Calu3 (cell line): Measurements from ENCODE around the gene UNC5C. TPM values are rescaled to one million over a fixed set of nuclear protein-coding genes. Genes with fewer than 3 reads are reported as not detected.

ENCODE experiments used
- BruUV-seq: library from RNA; stranded (reverse); fragments of 400-500 nt; replicated peaks from 2 replicates; lab custom pipeline; 2021; lab: Mats Ljungman, UMichigan
- CTCF ChIA-PET: fragments of 300-600 bp; sonication (Branson Sonifier 250); formaldehyde crosslinking; loops from one replicate; lab custom pipeline; 2022; ENCODE audit warnings: antibody characterized with exemption; lab: Charles Lee
- DNase-seq: peaks from one replicate; pipeline ENCODE4 v3.0.0; 2022
- H3K27ac Mint-ChIP-seq: one replicate; pipeline ENCODE4 v1.8.0; 2022; ENCODE audit warnings: mixed read lengths; ENCODE audit not compliant: unreplicated experiment
- H3K27me3 Mint-ChIP-seq: one replicate; pipeline ENCODE4 v1.8.0; 2022; ENCODE audit warnings: mixed read lengths; ENCODE audit not compliant: unreplicated experiment
- H3K36me3 Mint-ChIP-seq: one replicate; pipeline ENCODE4 v1.8.0; 2022; ENCODE audit warnings: mild to moderate bottlenecking, moderate library complexity, mixed read lengths; ENCODE audit not compliant: insufficient read depth, unreplicated experiment
- H3K4me1 Mint-ChIP-seq: one replicate; pipeline ENCODE4 v1.8.0; 2022; ENCODE audit warnings: mild to moderate bottlenecking, low read depth, mixed read lengths; ENCODE audit not compliant: unreplicated experiment
- H3K4me3 Mint-ChIP-seq: one replicate; pipeline ENCODE4 v1.8.0; 2022; ENCODE audit warnings: mild to moderate bottlenecking, low read depth, moderate library complexity, mixed read lengths; ENCODE audit not compliant: unreplicated experiment
- H3K9me3 Mint-ChIP-seq: one replicate; pipeline ENCODE4 v1.8.0; 2022; ENCODE audit warnings: low read depth, mixed read lengths; ENCODE audit not compliant: unreplicated experiment
- CTCF ChIP-seq: fragments of 200-600 bp; IDR thresholded peaks from one replicate; pipeline ENCODE4 v1.8.0; 2022; ENCODE audit warnings: antibody characterized with exemption; ENCODE audit not compliant: unreplicated experiment
- intact Hi-C: fragments of 100-400 bp; cut with micrococcal nuclease; formaldehyde crosslinking; loops from one replicate; pipeline ENCODE4 v1.10.0; 2022; ENCODE audit not compliant: unreplicated experiment
- total RNA-seq: library from RNA; stranded (reverse); gene quantifications from 2 replicates; pipeline ENCODE4 v1.2.3, GENCODE V29; 2022

UNC5C gene
- total RNA-seq, 1 experiment from 2014 or later = not detected

GRCh38 chr4:95511477-95511876 lies 37.3 kb downstream of the UNC5C start:
- H3K4me3 Mint-ChIP-seq = no peak overlapping the region
- no peaks in the 10 kb centered on the region for H3K36me3 Mint-ChIP-seq
- no peak for DNase-seq
- no TSS peak for BruUV-seq
- no peak overlapping the region for H3K27ac Mint-ChIP-seq
- no peak for TF ChIP-seq CTCF
- H3K9me3 Mint-ChIP-seq = no peaks in the 10 kb centered on the region
- H3K4me1 Mint-ChIP-seq = no peaks in the 10 kb centered on the region
- CTCF ChIA-PET = no interaction called here
- intact Hi-C loops = loop anchor here (5.0 kb wide), 1 partner anchor 344 kb away; no protein-coding TSS in a partner anchor
- no peaks in the 10 kb centered on the region for H3K27me3 Mint-ChIP-seq

- no peak for DNase-seq
- intact Hi-C loops = loop anchor here (5.0 kb wide), 1 partner anchor 344 kb away; no protein-coding TSS in a partner anchor
- BruUV-seq = no TSS peak
- Mint-ChIP-seq H3K27me3 (no peaks in the 10 kb centered on the region), H3K4me3 (no peak overlapping the region), H3K27ac (no peak overlapping the region), H3K4me1 (no peaks in the 10 kb centered on the region), H3K36me3 (no peaks in the 10 kb centered on the region), H3K9me3 (no peaks in the 10 kb centered on the region)
- CTCF ChIA-PET = interaction anchor here (0.5 to 1.0 kb wide), 2 partner anchors 332 to 663 kb away, joined by 3 read pairs; no protein-coding TSS in a partner anchor
- no peak for TF ChIP-seq CTCF
Measured at GRCh38 chr4:95510877-95511276, 37.9 kb downstream of the UNC5C start.

- intact Hi-C loops = loop anchor here (5.0 kb wide), 1 partner anchor 343 kb away; no protein-coding TSS in a partner anchor
- H3K27me3 Mint-ChIP-seq = no peaks in the 10 kb centered on the region
- no peaks in the 10 kb centered on the region for H3K36me3 Mint-ChIP-seq
- no peak overlapping the region for H3K27ac Mint-ChIP-seq
- DNase-seq = no peak
- CTCF ChIA-PET = interaction anchor here (0.5 to 1.0 kb wide), 2 partner anchors 331 to 664 kb away, joined by 3 read pairs; no protein-coding TSS in a partner anchor
- no peak for TF ChIP-seq CTCF
- BruUV-seq = no TSS peak
- H3K9me3 Mint-ChIP-seq = no peaks in the 10 kb centered on the region
- H3K4me3 Mint-ChIP-seq = no peak overlapping the region
- H3K4me1 Mint-ChIP-seq = no peaks in the 10 kb centered on the region
Measured at GRCh38 chr4:95510145-95510544, 38.6 kb downstream of the UNC5C start.

- CTCF ChIA-PET = no interaction called here
- intact Hi-C loops = no loop called here
- H3K27me3 Mint-ChIP-seq = no peaks in the 10 kb centered on the region
- no TSS peak for BruUV-seq
- H3K4me1 Mint-ChIP-seq = no peaks in the 10 kb centered on the region
- no peak overlapping the region for H3K27ac Mint-ChIP-seq
- H3K4me3 Mint-ChIP-seq = no peak overlapping the region
- no peaks in the 10 kb centered on the region for H3K9me3 Mint-ChIP-seq
- no peak for DNase-seq
- no peak for TF ChIP-seq CTCF
- H3K36me3 Mint-ChIP-seq = no peaks in the 10 kb centered on the region
Measured at GRCh38 chr4:95508421-95508820, 40.4 kb downstream of the UNC5C start.
